ENCODE measurements around the gene CYP4B1. TPM values are rescaled to one million over a fixed set of nuclear protein-coding genes. Genes with fewer than 3 reads are reported as not detected.

CYP4B1 gene
- total and polyA plus RNA-seq, 4 donors = 0.18 to 0.59 (median 0.18) TPM; not detected in 1

GRCh38 chr1:46807046-46807972 is 8.5 kb downstream of the CYP4B1 start:
- Histone ChIP-seq H3K27ac (ENCODE audit: low read depth in 1 of 2, low read length in 2 of 2) (no peak overlapping the region), H3K9me3 (ENCODE audit: control insufficient read depth in 4 of 4, low read length in 3 of 4) (no peaks in the 10 kb centered on the region), H3K36me3 (ENCODE audit: control insufficient read depth in 4 of 4, insufficient read depth in 3 of 4, low read depth in 1 of 4, low read length in 3 of 4) (no peaks in the 10 kb centered on the region), H3K4me3 (ENCODE audit: low read depth in 1 of 3, low read length in 3 of 3) (no peak overlapping the region), H3K9ac (ENCODE audit: low read depth in 1 of 2, low read length in 2 of 2) (no peak overlapping the region), H3K4me1 (ENCODE audit: control insufficient read depth in 4 of 4, insufficient read depth in 4 of 4, low read length in 3 of 4) (no peaks in the 10 kb centered on the region), H3K27me3 (ENCODE audit: control insufficient read depth in 4 of 4, insufficient read depth in 4 of 4, low read length in 3 of 4) (peaks cover 0 to 3% (median 0%) of the 10 kb centered on the region in 4 donors)
- TF ChIP-seq FOXA2 (IDR thresholded peaks at IDR 0.05) = no peak
- TF ChIP-seq REST (IDR thresholded peaks at IDR 0.05) = no peak
- TF ChIP-seq HNF4A (conservative IDR thresholded peaks at IDR 0.05) = no peak
- TF ChIP-seq MAX (IDR thresholded peaks at IDR 0.05) = no peak
- TF ChIP-seq RAD21 (IDR thresholded peaks at IDR 0.05) = no peak
- TF ChIP-seq NR2F2 (IDR thresholded peaks at IDR 0.05) = no peak
- TF ChIP-seq GABPA (IDR thresholded peaks at IDR 0.05 in 1 of 2, conservative IDR thresholded peaks at IDR 0.05 in 1 of 2) = no peak
- no peak for TF ChIP-seq EGR1 (IDR thresholded peaks at IDR 0.05; ENCODE audit: low read depth in 2 of 2)
- TF ChIP-seq ZBTB33 (IDR thresholded peaks at IDR 0.05) = no peak
- no peak for TF ChIP-seq RXRA (IDR thresholded peaks at IDR 0.05)
- TF ChIP-seq YY1 (IDR thresholded peaks at IDR 0.05) = no peak
- TF ChIP-seq HNF4G (IDR thresholded peaks at IDR 0.05) = no peak
- TF ChIP-seq ATF3 (IDR thresholded peaks at IDR 0.05) = no peak
- TF ChIP-seq CTCF (IDR thresholded peaks at IDR 0.05; ENCODE audit: low read depth, low read length, missing input control) = no peak
- no peak for TF ChIP-seq TAF1 (conservative IDR thresholded peaks at IDR 0.05)
- WGBS = 78% methylated on average over 7 of the region's 7 CpGs
- DNase-seq (ENCODE audit: low spot score) = no peak

Measured in liver (tissue), 9 donors.